HG03571 (cell line): Measurements from ENCODE around the gene CNTN5.

Source experiments
- ATAC-seq: cut with Tn5 transposase; IDR thresholded peaks from one replicate; pipeline ENCODE4 v1.9.1; 2021; ENCODE audit not compliant: unreplicated experiment

CNTN5 gene

GRCh38 chr11:99589771-99590170 lies 569.0 kb downstream of the CNTN5 start:
- no peak for ATAC-seq

- ATAC-seq, result no peak
These were observed 571.5 kb downstream of the CNTN5 start for GRCh38 chr11:99592266-99592665.

- ATAC-seq, result no peak
These were observed 572.4 kb downstream of the CNTN5 start for GRCh38 chr11:99593197-99593596.

- no peak for ATAC-seq
These were observed 580.4 kb downstream of the CNTN5 start for GRCh38 chr11:99601179-99601578.

GRCh38 chr11:99614352-99614751 lies 593.6 kb downstream of the CNTN5 start:
- no peak for ATAC-seq

- ATAC-seq, result no peak
These were observed 609.9 kb downstream of the CNTN5 start for GRCh38 chr11:99630629-99631028.

- no peak for ATAC-seq
These were observed 610.9 kb downstream of the CNTN5 start for GRCh38 chr11:99631618-99632017.

GRCh38 chr11:99632969-99633368 lies 612.2 kb downstream of the CNTN5 start:
- no peak for ATAC-seq

- ATAC-seq, result no peak
These were observed 613.8 kb downstream of the CNTN5 start for GRCh38 chr11:99634581-99634980.

GRCh38 chr11:99638073-99638553 lies 617.4 kb downstream of the CNTN5 start:
- no peak for ATAC-seq

- ATAC-seq, result no peak
These were observed 619.9 kb downstream of the CNTN5 start for GRCh38 chr11:99640671-99641070.

- ATAC-seq, result no peak
These were observed 625.2 kb downstream of the CNTN5 start for GRCh38 chr11:99645934-99646333.

- no peak for ATAC-seq
These were observed 649.4 kb downstream of the CNTN5 start for GRCh38 chr11:99670067-99670676.

- no peak for ATAC-seq
These were observed 651.2 kb downstream of the CNTN5 start for GRCh38 chr11:99671808-99672409.

GRCh38 chr11:99676292-99676691 lies 655.5 kb downstream of the CNTN5 start:
- ATAC-seq, result no peak

- ATAC-seq, result no peak
These were observed 661.4 kb downstream of the CNTN5 start for GRCh38 chr11:99682171-99682570.

- ATAC-seq, result no peak
These were observed 661.9 kb downstream of the CNTN5 start for GRCh38 chr11:99682646-99683045.

- ATAC-seq, result no peak
These were observed 663.2 kb downstream of the CNTN5 start for GRCh38 chr11:99683933-99684332.

GRCh38 chr11:99686838-99687237 lies 666.1 kb downstream of the CNTN5 start:
- no peak for ATAC-seq

GRCh38 chr11:99687320-99687719 lies 666.6 kb downstream of the CNTN5 start:
- no peak for ATAC-seq

- ATAC-seq, result no peak
These were observed 673.3 kb downstream of the CNTN5 start for GRCh38 chr11:99693941-99694492.

- ATAC-seq, result no peak
These were observed 674.4 kb downstream of the CNTN5 start for GRCh38 chr11:99695106-99695505.

GRCh38 chr11:99706848-99707247 lies 686.1 kb downstream of the CNTN5 start:
- no peak for ATAC-seq
